Left ventricle myocardium superior (tissue), 1 donor: ENCODE results near the gene NUP88. TPM values are rescaled to one million over a fixed set of nuclear protein-coding genes. Genes with fewer than 3 reads are reported as not detected.
"Not testable (repeated sequence)": the region's sequence is repeated elsewhere in the genome, so short reads cannot be mapped to it uniquely, and the experiment has no call there.

ENCODE experiments used
- ATAC-seq: fragments of 200-7000 bp; cut with Tn5 transposase; one replicate; pipeline ENCODE4 v1.9.1; 2020; ENCODE audit warnings: mild to moderate bottlenecking, moderate library complexity
- DNase-seq: peaks from one replicate; pipeline ENCODE4 v3.0.0-alpha.2; 2020
- intact Hi-C: fragments of 100-400 bp; cut with micrococcal nuclease; formaldehyde crosslinking; loops from one replicate; pipeline ENCODE4 v1.11.0; 2022
- long read RNA-seq: library from polyadenylated mRNA; unstranded; transcript quantifications from one replicate; pipeline ENCODE4 v2.0.0, GENCODE V29; 2021
- total RNA-seq: library from RNA; stranded (reverse); fragmentation: NEBNext Ultra II Directional; extraction: Animal tissue kit (Norgen Biotek cat#: 25700); gene quantifications from one replicate; pipeline ENCODE4 v1.2.1, GENCODE V29; 2021
- donor health status: DM: no; HTN: yes; CAD: no; lungs with severe emphysema.

The NUP88 gene
- total RNA-seq: 34.9 TPM
- long read RNA-seq, transcript NUP88-207 (17 exons, 2,916 nt): major isoform, 31 of 48 reads
- long read RNA-seq, partial matches to known transcripts: 2 of 48 reads
- long read RNA-seq, other reads (novel, unspliced or antisense): 12 of 48 reads

DNA sequence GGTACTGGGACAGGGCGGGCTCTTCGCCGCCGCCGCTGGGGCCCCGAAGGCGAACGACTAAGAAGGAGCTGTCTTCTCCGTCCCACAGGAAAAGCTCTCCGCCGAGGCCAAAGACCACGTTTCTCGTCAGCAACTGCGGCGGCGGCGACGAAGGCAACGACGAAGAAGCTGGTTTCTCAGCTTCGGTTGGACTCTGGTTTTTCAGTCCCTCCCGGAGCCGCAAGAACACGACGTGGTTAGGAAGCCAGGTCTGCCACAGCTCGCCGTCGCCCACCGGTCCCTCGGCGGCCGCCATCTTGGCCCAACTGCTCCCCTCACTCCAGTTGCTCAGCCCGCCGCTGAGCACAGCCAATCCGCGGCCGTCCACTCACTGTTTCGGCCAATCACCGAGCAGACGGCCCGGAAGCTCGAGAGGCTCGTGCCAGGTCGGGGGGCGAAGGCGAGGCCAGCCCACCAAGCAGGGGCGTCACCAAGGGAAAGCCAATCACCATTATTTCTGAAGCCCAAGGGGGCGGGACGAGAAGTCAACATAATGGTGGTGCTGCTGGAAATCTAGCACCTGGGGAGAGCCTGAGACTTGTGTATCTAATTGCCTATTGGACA, at the start of gene NUP88:
Gene NUP88 (minus strand): TSS at position 307 of the 603 bp plus-strand sequence. CDS start 12 bp downstream, at position 295.
- intact Hi-C loops: no loop called here
- DNase-seq (peak; percentile 97), ATAC-seq (peak; percentile 99)

- DNase-seq: no peak
- ATAC-seq: peak; percentile 17
- intact Hi-C loops: no loop called here
Measured at GRCh38 chr17:5468075-5468473, 48.6 kb upstream of the NUP88 start.

DNA sequence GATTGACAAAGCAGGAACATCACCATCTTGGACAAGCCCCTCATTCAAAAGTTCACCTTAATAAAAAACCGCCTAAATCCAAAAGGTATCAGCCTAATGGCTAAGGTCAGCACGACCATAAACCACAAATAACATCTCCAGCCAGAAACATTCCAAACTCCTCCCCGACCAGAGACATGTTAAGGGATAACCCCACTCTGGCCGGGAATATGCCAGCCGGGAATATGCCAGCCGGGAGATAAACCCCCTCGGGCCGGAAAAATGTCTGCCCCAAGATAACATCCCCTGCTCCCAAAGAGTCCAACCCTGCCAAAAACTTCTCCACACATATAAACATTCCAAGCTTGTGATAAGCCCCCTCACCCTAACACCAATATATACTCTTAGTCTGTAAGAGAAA, 48.0 kb upstream of the NUP88 start:
- ATAC-seq: no peak
- intact Hi-C loops: no loop called here
- DNase-seq: no peak

DNA sequence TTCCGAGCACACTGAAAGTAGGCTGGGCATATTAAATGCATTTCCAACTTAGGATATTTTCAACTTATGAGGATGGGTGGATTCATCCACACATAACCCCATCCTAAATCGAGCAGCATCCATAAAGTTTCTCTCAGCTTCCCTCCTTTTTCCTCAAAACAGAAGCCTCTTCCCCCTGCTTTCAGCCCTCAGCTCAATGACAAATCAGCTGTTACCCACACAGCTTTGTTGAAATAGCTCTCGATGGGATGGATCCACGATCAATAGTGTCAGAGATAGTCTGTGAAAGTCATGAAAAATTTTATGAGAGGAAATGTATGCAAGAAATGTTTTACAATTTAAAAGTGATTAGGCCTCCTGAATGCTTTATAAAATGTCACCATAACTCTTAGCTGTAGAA, 46.8 kb upstream of the NUP88 start:
- ATAC-seq (no peak), DNase-seq (no peak)
- intact Hi-C loops: no loop called here

DNA sequence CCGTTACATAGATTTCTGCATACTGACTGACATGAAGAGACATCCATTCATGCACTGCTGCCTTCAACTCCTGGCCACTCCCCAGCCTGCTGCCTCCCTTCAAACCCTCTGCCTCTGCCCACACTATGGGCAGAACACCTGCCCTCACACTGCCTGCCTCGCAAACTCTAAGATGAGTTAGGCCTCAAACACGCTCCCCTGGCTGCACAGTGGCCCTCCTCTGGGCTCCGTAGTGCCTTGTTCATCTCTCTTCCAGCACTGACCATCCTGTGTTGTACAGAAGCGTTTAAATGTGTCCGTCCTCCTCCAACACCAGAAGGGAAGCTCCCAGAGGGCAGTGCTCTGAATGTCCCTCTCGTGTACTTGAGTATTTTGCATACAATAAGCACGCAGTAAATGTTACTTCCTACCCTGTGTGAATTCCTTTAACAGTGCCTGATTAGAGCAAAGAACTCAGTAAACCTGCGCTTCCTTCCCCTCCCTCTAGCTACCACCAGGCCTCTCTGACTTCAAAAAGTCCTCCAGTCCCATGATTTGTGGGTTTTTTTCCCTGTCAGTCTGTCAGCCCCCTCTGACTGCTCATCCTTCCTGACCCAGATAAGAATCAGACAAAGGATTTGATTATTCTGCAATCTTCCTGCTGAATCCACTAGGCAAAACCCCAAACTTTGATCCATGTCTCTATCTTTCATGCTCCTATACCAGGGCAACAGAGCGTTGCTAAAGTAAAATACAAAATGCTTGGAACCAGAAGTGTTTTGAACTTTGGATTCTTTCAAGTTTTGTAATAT, 45.5 kb upstream of the NUP88 start:
- ATAC-seq (no peak), DNase-seq (no peak)
- intact Hi-C loops: no loop called here

GRCh38 chr17:5446786-5447185, 27.3 kb upstream of the NUP88 start:
- intact Hi-C loops: no loop called here
- no peak for ATAC-seq
- no peak for DNase-seq

- ATAC-seq (no peak), DNase-seq (no peak)
- intact Hi-C loops: no loop called here
Measured at GRCh38 chr17:5444209-5444608, 24.7 kb upstream of the NUP88 start.

- ATAC-seq (no peak), DNase-seq (no peak)
- intact Hi-C loops: no loop called here
Measured at GRCh38 chr17:5443728-5444127, 24.3 kb upstream of the NUP88 start.

- ATAC-seq (no peak), DNase-seq (no peak)
- intact Hi-C loops: no loop called here
Measured at GRCh38 chr17:5439446-5439764, 19.9 kb upstream of the NUP88 start.

DNA sequence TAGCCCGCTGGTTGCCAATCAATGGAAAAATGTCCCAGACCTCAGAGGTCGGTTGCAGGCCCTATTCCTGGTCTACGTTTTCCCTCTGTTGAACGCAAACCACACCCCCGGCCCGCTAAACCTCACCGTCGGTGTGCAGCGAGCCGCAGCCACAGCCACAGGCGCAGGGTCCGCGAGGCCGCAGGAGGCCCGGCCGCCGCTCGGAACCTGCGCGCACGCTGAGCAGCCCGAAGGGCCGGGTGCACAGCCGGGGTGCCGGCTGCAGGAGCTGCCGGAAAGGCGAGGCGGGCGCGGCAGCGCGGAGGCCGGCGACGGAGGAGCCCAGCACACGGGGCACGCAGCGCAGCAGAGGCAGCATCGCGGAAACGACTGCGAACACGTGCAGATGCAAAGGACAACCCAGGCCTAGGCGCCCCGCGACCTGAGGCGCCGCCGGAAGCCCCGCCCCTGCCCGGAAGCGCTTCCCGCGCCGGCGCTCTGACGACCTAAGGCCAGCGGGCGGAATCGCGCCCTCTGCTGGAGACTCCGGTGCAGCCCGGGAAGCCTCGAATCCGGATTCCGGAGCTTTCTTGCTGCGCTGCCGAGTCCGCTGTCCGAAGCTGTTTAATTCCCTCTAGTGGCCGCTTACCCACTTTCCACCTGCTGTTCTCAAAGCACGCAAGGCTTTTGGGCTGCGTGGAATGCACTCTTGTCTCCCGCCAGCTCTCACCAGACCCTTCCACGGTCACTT, 19.4 kb upstream of the NUP88 start, which contains the start of gene C1QBP:
Gene C1QBP (minus strand): TSS at position 440 of the 730 bp plus-strand sequence. CDS start 82 bp downstream, at position 358.
- peak; percentile 97 for ATAC-seq
- DNase-seq: peak; percentile 95
- intact Hi-C loops: no loop called here

- ATAC-seq: no peak
- intact Hi-C loops: no loop called here
- no peak for DNase-seq
Measured at GRCh38 chr17:5437721-5438317, 18.4 kb upstream of the NUP88 start.

DNA sequence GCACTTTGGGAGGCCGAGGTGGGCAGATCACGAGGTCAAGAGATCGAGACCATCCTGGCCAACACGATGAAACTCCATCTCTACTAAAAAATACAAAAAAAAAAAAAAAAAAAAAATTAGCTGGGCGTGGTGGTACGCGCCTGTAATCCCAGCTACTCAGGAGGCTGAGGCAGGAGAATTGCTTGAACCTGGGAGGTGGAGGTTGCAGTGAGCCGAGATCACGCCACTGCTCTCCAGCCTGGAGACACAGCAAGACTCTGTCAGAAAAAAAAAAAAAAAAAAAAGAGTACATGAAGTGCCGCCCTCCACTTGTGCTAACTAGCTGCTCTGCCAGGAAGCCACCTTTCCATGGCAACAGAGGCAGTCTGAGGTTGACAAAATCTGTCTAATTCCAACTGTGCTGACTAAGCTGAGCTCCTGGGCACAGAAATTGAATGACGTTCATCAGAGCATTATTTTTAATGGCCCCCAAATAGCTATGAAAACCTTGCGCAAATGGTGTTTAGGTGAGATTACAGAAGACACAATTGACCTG, 16.4 kb upstream of the NUP88 start:
- intact Hi-C loops: not testable (repeated sequence)

GRCh38 chr17:5434984-5435383, 15.5 kb upstream of the NUP88 start:
- DNase-seq: no peak
- ATAC-seq: no peak
- intact Hi-C loops: no loop called here

More for the DNA sequence above, 16.4 kb upstream of the NUP88 start:
- not testable (repeated sequence) for DNase-seq, ATAC-seq

- intact Hi-C loops: no loop called here
- DNase-seq: no peak
- no peak for ATAC-seq
Measured at GRCh38 chr17:5431949-5432556, 12.6 kb upstream of the NUP88 start.

DNA sequence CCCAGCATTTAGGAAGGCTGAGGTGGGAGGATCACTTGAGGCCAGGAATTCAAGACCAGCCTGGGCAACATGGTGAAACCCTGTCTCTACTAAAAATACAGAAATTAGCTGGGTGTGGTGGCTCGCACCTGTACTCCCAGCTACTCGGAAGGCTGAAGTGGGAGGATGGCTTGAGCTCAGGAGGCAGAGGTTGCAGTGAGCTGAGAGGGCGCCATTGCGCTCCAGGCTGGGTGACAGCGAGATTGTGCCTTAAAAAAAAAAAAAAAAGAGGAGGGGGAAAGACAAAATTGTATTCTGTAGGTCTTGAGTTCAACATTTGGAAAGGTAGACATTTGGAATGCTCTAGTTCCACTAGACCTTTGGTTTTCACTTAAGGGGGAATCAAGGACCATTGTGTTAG, 11.8 kb upstream of the NUP88 start:
- ATAC-seq, DNase-seq, intact Hi-C loops: not testable (repeated sequence)

GRCh38 chr17:5430413-5430999, 11.0 kb upstream of the NUP88 start:
- intact Hi-C loops: no loop called here
- DNase-seq (no peak), ATAC-seq (no peak)

- DNase-seq (no peak), ATAC-seq (no peak)
- intact Hi-C loops: no loop called here
Measured at GRCh38 chr17:5429191-5429887, 9.9 kb upstream of the NUP88 start.

- intact Hi-C loops: no loop called here
- DNase-seq: no peak
- ATAC-seq: no peak
Measured at GRCh38 chr17:5425826-5426225, 6.4 kb upstream of the NUP88 start.
